ENCODE measurements around the gene PRAC2. TPM values are rescaled to one million over a fixed set of nuclear protein-coding genes. Genes with fewer than 3 reads are reported as not detected.

PRAC2 gene
- total RNA-seq, 1 experiment from 2014 or later: 0.71 TPM

DNA sequence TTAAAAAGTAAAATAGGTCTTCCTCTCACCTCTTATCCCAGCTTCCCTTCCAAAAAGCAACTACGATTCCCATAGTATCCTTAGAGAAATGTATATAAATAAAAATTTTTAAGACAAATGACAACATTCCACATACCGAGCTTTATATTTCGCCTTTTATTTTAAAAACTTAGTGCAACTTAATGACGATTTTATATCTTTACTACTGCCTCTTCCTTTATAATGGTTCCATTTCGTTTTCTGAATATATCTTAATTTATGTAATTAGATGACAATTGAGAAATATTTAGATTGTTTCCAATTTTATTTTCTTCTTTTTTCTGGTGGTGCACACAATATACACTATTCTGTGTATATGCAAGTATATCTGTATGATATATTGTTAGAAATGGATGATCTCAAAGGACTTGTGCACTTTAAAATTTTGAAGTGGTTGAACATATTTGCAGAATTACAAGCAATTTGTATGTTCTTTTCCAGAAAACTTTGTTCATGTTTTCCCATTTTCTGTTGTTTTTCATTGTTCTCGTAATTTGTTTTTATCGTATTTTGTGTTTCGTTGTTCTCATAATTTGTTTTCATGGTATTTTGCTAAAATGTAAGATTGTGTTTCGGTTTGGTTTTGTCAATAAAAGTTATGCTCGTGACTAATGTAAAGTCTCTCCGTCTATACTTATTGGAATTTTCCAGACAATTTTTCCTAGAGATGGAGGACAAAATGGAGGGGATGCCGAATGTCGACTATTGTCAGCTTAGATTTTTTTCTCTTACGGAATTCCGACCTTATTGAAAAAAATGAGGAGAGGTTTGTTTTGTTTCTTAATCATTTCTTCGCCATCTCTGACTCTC is 26.0 kb downstream of the PRAC2 start:
- in situ Hi-C loops (cut with HindIII; ENCODE audit: low pct_unique_long_range_greater_than_20kb, low sequenced_read_pairs): no loop called here
- DNase-seq (ENCODE audit: low read depth, low spot score): no peak

DNA sequence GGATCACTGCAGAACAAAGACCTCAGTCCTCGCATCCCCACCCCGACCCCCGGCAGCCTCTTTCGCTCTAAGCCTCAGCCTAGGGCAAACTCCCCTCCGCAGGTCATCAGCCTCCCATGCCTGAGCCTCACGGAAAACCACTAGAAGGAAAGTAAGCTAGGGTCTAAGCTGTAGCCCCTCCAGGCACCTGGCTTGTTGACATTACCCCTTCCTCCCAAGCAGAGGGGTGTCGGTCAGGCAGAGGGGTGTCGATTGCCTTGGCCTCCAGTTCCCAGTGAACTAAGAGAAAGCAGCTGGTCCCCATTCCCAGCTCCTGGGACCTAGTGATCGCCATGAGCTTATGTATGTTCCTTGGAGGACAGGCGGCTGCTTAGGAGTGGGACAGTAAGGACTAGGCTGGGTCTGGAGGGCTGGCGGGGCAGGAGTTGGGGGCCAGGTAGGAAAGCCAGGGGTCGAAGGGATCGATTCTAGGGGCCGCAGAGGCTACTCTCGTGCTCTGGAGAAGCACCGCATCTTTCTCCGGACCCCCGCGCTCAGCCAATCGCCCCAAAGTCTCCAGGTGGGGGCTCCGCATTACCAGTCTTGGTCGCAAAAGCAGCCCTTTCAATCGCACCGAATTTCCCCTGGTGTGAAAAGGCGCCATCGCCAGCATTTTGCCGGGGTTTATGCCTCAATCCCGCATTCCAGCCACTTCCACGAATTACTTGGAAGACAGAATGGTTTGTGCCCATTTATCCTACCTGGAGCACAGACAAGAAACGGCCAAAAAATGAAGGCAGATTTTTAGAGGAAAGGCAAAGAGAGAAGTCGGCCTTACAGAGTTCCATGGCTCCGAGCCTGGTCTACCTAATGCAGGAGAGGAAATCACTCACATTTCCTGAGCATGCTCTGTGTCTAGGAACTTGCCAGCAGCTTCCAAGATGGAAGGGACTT is 26.9 kb downstream of the PRAC2 start:
- no peak for DNase-seq (ENCODE audit: low read depth, low spot score)
- in situ Hi-C loops (cut with HindIII; ENCODE audit: low pct_unique_long_range_greater_than_20kb, low sequenced_read_pairs): no loop called here

DNA sequence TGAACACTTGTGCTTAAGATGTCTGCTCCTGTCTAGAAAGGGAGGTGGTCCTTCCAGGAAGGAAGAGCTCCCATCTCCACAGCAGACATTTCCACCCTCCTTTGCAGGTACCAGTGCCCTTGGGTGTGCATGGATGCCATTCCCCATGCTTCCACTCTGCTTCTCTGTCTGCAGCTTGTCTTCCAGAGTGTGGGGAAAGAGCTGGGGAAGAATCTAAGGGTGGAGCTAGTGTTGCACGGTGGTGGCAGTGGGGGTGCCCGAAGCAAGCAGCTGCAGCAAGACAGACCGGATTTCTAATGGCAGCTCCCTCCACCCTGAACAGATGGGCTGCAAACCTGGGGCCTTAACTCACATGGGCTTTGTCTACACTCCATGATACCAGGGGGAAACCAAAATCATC is 28.2 kb downstream of the PRAC2 start:
- in situ Hi-C loops (cut with HindIII; ENCODE audit: low pct_unique_long_range_greater_than_20kb, low sequenced_read_pairs): no loop called here
- no peak for DNase-seq (ENCODE audit: low read depth, low spot score)

DNA sequence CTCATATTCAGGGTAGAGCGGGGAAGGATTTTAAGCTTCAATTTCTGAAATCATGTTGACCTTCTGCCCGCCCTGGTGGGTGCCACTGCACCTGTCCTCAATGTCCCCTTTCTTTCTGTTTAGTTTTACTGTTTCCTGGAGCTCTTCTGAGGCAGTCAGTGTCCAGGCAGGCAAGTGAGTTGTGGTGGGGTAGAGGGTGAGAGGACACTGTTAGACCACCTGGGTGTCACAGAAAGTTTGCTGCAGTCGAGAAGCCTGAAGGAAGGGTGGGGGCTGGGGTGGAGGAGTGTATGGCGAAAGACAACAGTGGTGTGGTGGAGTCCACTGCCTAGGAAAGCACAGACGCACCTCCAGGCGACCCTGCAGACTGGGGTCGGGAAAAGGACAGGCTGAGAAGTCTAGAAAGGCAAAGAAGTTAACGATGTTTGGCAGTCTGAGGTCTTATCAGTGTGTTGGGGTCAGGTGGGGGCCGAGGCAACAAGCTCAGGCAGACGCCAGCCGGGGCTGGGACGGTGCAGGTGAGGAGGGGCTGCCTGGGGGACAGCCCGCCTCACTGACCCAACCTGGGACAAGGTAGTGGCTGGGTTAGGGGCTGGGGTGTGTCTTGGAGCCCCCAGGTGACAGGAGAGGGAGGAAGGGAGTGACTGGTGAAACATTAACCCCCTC is 28.9 kb downstream of the PRAC2 start:
- no peak for DNase-seq (ENCODE audit: low read depth, low spot score)
- in situ Hi-C loops (cut with HindIII; ENCODE audit: low pct_unique_long_range_greater_than_20kb, low sequenced_read_pairs): no loop called here

DNA sequence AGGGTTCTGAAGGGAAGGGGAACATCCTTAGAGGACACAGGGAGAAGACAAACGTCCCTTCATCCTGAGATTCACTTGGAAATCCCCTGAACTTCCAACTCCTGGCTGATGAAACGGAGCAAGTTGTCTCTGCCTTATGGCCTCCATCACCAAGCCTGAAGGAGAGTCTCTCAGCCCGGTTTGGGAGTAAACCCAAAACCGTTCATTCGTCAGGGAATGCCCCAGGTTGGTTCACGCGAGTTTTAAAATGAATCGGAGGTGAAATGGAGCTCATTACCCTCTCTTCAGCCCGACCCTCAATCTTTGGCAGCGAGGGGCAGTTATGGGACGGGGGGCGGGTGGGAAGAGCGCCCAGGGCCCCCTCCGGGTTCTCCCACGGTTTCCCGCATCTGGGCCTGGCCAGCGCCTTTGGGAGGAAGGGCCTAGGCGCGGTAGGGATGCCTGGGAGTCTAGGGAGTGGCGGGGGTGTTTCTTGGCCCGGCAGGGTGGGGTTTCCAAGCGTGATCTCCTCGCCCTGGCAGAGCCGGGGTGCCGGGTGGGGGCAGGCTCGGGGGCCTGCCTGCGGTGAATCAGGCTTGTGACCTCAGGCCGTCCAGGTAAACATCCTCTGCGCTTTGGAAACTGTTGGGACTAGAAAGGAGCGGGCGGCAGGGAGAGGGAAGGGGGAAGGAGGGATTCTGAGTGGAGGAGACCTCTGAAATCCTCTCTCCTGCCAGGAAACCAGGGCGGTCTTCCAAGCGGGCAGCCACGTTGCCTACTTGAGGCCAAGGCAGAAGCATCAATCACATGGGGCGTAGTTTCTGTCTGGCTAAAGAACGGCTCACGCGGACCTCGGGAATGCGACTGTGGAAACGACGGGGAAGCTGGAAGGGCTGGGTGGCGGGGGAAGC is 29.7 kb downstream of the PRAC2 start:
- in situ Hi-C loops (cut with HindIII; ENCODE audit: low pct_unique_long_range_greater_than_20kb, low sequenced_read_pairs): no loop called here
- no peak for DNase-seq (ENCODE audit: low read depth, low spot score)

DNA sequence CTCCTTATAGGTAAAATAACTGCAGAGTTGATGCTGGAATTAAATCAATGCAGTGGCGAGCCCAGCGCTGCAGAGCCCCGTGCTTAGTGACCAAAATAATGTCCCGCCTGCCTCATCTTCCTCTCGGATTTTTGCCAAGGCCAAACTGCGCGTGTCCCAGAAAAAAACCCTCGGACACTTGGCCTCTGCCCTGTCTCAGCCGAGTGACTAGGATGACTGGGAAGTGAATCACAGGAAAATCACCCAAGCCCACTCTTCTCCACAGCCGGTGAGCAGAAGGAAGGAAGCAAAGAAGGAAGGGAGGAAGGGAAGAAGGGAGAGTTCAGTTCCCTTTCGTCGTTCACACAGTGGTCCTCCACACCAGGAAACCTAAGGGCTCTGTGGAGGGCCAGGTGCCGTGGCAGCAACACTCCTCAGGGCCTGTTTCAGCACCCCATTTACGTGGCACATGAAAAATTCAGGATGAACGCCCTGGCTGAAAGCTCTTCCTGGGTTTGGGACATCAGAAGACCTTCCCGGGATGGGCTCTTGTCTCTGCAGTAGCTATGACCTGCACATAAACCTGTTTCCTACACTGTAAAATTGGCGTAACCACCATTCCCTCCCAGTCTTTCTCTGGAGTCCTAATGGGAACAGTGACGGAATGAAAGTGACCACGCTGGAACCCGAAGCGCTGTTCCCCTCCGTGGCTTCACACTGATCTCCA is 31.0 kb downstream of the PRAC2 start:
- in situ Hi-C loops (cut with HindIII; ENCODE audit: low pct_unique_long_range_greater_than_20kb, low sequenced_read_pairs): no loop called here
- DNase-seq (ENCODE audit: low read depth, low spot score): no peak

DNA sequence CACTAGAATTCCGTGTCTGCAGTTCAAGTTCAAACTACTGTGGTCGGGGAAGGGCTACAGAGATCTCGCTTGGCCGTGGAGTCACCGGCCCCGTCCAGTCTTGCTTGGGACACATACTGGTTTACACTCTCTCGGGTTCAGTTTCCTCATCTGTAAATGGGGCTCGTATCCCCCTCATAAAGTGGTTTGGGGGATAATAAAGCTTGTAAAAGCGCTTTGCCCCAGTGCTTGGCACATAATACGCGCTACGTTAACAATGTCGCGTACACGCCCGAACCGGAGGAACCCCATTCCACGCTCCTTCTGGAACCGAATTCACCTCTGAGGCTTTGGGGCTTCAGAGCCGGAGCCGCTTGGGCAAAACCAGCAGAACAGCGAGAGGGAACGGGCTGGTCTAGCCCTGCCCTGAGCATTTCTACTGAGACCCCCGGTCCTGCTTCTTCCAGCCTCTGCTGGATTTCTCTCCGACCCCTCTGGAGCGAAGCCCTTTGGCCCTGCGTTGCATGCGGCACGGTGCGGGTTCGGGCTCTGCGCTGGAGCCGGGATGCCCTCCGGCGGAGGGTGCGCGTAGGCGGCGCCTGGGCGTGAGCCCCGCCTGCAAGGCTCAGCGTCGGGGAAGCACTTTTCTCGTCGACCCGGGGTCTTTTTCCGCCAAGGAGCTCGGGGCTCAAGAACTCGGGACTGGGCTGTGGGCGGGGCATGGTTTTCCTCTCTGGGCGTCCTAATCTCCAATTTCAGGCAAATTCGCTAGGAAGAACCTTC is 31.7 kb downstream of the PRAC2 start:
- DNase-seq (ENCODE audit: low read depth, low spot score): no peak

DNA sequence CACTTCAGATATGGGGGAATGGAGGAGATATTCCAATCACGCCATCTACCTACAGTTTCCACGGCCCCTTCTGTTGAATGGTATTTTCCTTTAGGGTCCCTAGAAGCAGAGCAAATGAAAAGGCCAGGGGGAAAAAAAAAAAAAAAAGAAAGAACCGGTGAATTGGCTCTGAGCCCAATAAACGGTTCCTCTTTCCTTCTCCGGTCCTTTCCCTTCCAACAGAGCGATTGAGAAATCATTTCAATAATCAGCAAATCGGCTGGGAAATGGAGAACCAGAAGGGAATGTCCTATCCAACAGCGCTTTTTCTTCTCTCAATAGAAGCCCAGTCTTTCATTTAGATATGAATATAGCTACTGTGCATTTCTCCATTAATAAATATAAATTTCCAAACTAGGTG is 32.4 kb downstream of the PRAC2 start:
- no peak for DNase-seq (ENCODE audit: low read depth, low spot score)
- in situ Hi-C loops (cut with HindIII; ENCODE audit: low pct_unique_long_range_greater_than_20kb, low sequenced_read_pairs): no loop called here

More for the DNA sequence above, 31.7 kb downstream of the PRAC2 start:
- in situ Hi-C loops (cut with HindIII; ENCODE audit: low pct_unique_long_range_greater_than_20kb, low sequenced_read_pairs): no loop called here

DNA sequence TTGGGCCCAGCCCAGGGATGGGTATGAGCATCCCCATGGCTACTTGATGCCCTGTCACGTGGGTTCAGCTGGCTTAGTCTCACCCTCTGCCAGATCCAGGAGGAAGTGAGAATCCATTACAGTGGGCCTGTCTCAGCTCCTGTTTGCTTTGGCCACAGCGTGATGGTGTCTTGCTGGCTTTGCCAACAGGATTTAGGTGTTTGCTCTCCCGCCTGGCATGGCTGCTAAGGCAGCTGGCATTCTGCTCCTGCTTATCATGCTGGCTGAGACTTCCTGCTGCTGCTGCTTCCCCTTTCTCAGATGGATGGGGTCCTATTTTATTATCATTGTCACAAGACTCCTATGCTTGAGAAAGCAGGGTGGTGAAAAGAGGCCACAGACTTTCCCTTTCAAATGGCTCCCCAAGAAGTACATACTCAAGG is 33.9 kb downstream of the PRAC2 start:
- DNase-seq (ENCODE audit: low read depth, low spot score): no peak
- in situ Hi-C loops (cut with HindIII; ENCODE audit: low pct_unique_long_range_greater_than_20kb, low sequenced_read_pairs): no loop called here

DNA sequence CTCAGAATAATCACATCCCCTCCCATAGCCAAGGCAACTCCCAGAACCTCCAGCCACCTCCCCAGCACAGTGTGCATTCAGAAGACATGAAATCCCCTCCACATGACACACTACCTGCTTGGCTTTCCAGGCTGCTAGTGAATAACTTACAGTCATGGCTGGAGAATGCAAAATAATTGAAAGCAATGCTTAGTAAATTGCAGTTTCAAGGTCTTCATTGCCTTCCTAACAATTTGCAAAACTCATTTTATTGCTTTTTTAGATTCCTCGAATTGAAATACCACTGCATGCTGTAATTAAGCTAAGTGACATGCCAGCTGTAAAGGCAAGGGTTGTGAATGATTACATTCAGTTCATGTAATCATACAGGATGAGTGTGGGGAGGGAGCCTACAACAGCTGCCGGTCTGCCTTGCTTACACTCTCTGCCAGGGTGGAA is 34.6 kb downstream of the PRAC2 start:
- in situ Hi-C loops (cut with HindIII; ENCODE audit: low pct_unique_long_range_greater_than_20kb, low sequenced_read_pairs): no loop called here
- DNase-seq (ENCODE audit: low read depth, low spot score): no peak

DNA sequence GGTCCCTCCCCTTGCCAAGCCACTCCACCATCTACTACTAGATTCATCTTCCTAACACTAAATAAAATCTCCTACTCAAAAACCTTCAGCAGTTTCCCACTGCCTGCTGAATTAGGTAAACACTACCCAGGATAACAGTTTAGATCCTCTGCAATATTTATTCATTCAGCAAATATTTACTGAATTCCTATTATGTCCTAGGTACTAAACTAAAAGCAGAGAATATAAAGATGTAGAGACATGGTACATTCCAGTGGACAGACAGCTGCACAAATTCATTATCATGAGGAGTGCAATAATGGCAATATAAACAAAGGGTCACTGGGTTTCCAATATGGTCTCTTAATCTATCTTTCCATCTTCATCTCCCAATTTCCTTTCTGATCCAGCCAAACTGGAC is 36.3 kb downstream of the PRAC2 start:
- DNase-seq (ENCODE audit: low read depth, low spot score): no peak
- in situ Hi-C loops (cut with HindIII; ENCODE audit: low pct_unique_long_range_greater_than_20kb, low sequenced_read_pairs): no loop called here

DNA sequence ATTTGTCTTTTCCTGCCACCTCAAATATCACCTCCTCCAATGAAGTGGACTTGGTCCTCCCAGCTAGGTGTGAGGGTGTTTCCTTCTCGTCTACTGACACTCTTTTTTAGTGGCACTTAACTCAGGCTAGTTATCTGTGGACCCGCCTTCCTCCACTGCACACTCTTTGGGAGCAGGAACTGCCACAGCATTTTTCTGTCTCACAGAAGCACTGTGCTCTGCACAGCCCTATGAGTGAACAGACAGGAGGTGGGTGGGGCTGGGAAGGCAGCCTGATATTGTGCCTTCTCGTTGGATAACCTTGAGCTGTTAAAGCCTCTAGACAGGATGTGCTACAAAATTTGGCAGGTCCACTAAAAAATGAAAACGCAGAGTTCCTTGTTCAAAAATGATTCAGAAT is 37.4 kb downstream of the PRAC2 start:
- no peak for DNase-seq (ENCODE audit: low read depth, low spot score)
- in situ Hi-C loops (cut with HindIII; ENCODE audit: low pct_unique_long_range_greater_than_20kb, low sequenced_read_pairs): no loop called here

DNA sequence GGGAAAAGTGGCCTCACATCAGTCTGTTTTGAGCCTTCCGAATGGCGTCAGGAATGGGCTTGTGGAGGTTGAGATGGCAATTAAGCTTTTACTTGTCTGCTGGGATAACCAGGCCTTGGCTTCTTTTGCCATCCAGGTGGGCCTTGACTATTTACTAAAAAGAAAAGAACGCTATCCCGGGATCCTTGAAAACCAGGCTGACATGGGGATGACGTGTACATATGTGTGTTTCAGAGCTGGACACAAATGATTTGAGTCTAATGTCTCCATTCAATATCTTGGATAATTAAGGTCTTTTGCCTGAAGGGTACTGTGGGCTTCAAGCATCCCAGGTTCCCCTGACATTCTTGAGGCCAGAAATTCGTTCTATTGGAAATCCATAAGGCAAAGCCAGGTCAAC is 38.1 kb downstream of the PRAC2 start:
- no peak for DNase-seq (ENCODE audit: low read depth, low spot score)

DNA sequence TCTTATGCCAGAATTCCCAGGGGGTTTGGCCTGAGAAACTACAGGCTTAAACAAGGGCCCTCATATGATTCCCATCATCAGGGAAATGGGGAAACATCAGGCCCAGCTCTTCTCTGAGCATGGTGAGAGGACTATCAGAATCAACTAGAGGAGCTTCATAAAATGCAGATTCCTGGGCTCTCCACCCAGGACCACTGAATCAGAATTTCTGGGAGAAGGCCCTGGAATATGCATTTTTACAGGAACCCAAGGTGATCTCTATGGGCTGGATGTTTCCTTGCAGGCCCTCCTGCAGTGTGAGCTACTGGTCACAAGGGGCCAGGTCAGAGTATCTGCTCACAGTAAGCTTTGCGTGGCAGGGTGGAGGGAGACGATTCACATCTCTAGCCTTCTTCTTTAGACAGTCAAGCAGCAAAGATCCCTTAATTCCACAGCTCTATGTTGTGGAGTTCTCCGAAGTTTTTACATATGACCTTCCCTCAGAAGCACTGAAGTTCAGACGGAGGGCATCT is 44.3 kb downstream of the PRAC2 start:
- in situ Hi-C loops (cut with HindIII; ENCODE audit: low pct_unique_long_range_greater_than_20kb, low sequenced_read_pairs): no loop called here
- no peak for DNase-seq (ENCODE audit: low read depth, low spot score)

More for the DNA sequence above, 38.1 kb downstream of the PRAC2 start:
- in situ Hi-C loops (cut with HindIII; ENCODE audit: low pct_unique_long_range_greater_than_20kb, low sequenced_read_pairs): no loop called here

DNA sequence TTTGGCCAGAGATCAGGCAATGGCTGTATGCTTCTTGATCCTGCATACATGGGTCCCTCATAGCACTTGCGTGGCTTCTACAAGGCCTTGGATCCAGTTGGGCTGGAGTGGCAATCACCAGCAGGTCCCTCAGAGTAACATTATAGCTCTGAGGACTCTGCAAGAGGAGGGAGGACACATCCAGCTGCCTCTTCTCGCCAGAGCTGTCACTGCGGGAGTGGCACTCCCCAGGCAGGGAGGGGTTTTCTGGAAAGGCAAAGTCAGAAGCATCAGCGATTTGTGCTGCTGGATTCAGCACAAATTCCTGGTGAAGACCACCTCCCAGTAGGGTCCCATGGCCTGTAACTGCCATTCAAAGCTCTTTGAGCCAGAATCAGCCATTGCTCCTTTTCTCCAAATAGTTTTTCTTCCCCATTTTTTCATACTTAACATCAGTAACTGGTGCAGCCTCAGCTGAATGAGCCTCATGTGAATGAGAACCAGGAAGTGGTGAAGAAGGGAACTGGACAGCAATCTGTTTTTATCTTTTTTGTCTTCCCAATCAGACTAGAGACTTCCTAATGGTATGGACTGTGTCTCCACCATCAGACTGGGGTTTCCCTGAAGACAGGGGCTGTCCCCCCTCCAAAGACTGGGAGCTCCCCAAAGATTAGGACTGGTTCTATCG is 46.2 kb downstream of the PRAC2 start:
- in situ Hi-C loops (cut with HindIII; ENCODE audit: low pct_unique_long_range_greater_than_20kb, low sequenced_read_pairs): no loop called here
- no peak for DNase-seq (ENCODE audit: low read depth, low spot score)

Data from SK-MEL-5 (cell line).